GM21717 (cell line): Measurements from ENCODE around the gene CD63.
"Not testable (repeated sequence)": the region's sequence is repeated elsewhere in the genome, so short reads cannot be mapped to it uniquely, and the experiment has no call there.

Experiments used
- ATAC-seq: cut with Tn5 transposase; IDR thresholded peaks from one replicate; pipeline ENCODE4 v1.9.1; 2021; ENCODE audit warnings: mild to moderate bottlenecking, moderate library complexity; ENCODE audit not compliant: unreplicated experiment

The CD63 gene

GRCh38 chr12:55728939-55729818 lies at the start of gene CD63:
Gene CD63, minus strand, starts transcription at chr12:55729009. Its CDS starts 668 bp downstream, at chr12:55728341.
- peak; percentile 65 for ATAC-seq

GRCh38 chr12:55777856-55778255 lies 49.0 kb upstream of the CD63 start:
- no peak for ATAC-seq

GRCh38 chr12:55771736-55772135 lies 42.9 kb upstream of the CD63 start:
- no peak for ATAC-seq

- ATAC-seq: no peak
Observed at GRCh38 chr12:55767156-55767555, 38.3 kb upstream of the CD63 start.

- no peak for ATAC-seq
Observed at GRCh38 chr12:55765736-55766290, 37.0 kb upstream of the CD63 start.

GRCh38 chr12:55762646-55763045 lies 33.8 kb upstream of the CD63 start:
- ATAC-seq: no peak

- ATAC-seq: no peak
Observed at GRCh38 chr12:55760663-55761062, 31.9 kb upstream of the CD63 start.

- not testable (repeated sequence) for ATAC-seq
Observed at GRCh38 chr12:55758575-55758974, 29.8 kb upstream of the CD63 start.

- ATAC-seq: no peak
Observed at GRCh38 chr12:55757701-55758100, 28.9 kb upstream of the CD63 start.

GRCh38 chr12:55755246-55755645 lies 26.4 kb upstream of the CD63 start:
- no peak for ATAC-seq

- ATAC-seq: no peak
Observed at GRCh38 chr12:55748230-55748993, 19.6 kb upstream of the CD63 start.

GRCh38 chr12:55746913-55747231 lies 18.1 kb upstream of the CD63 start:
- no peak for ATAC-seq

GRCh38 chr12:55746174-55746912 lies 17.5 kb upstream of the CD63 start:
- ATAC-seq: no peak

GRCh38 chr12:55745361-55746173 lies 16.8 kb upstream of the CD63 start:
- ATAC-seq: no peak

GRCh38 chr12:55744340-55745030 lies 15.7 kb upstream of the CD63 start:
- no peak for ATAC-seq

GRCh38 chr12:55743406-55744339 lies 14.9 kb upstream of the CD63 start:
- peak; percentile 44 for ATAC-seq

GRCh38 chr12:55742719-55743405 lies 14.1 kb upstream of the CD63 start, which contains the start of gene GDF11:
Gene GDF11, plus strand, starts transcription at chr12:55743122. Its CDS starts 195 bp downstream, at chr12:55743317.
- peak; percentile 34 for ATAC-seq
